Spleen (tissue), 7 donors: ENCODE results near the gene BHLHE40.

Experiments
- POLR2A ChIP-seq, 3 donors: fragments of 450-650 bp; IDR thresholded peaks; one replicate each; pipeline ENCODE4 v1.5.1; 2017; ENCODE audit warnings: antibody characterized with exemption in 3 of 3, mild to moderate bottlenecking in 1 of 3
- POLR2AphosphoS5 ChIP-seq, 3 donors: sonication (generic); formaldehyde crosslinking; IDR thresholded peaks; one replicate each; pipeline ENCODE4 v1.5.1; 2017; ENCODE audit warnings: antibody characterized with exemption in 3 of 3
- TF ChIP-seq, protein P1 (sequence below), 11 experiments: fragments of 200-600 bp in 7 of 11; fragments of 450-650 bp in 4 of 11; sonication (generic) in 4 of 11; IDR thresholded peaks in 8 of 11; conservative IDR thresholded peaks in 3 of 11; 1 replicate in 7 of 11; 2 replicates in 4 of 11; pipeline versions ENCODE4 v1.4.0 to v1.8.0; 2016 to 2021; ENCODE audit warnings: antibody characterized with exemption in 11 of 11, inconsistent platforms in 4 of 11, mild to moderate bottlenecking in 1 of 11
- donor health status: DM: no; HTN: no; CAD: no; lungs with moderate emphysema.
- donor health status: DM: no; HTN: no; CAD: no.
- donor health status: DM: no; HTN: no; CAD: no.

DNA sequence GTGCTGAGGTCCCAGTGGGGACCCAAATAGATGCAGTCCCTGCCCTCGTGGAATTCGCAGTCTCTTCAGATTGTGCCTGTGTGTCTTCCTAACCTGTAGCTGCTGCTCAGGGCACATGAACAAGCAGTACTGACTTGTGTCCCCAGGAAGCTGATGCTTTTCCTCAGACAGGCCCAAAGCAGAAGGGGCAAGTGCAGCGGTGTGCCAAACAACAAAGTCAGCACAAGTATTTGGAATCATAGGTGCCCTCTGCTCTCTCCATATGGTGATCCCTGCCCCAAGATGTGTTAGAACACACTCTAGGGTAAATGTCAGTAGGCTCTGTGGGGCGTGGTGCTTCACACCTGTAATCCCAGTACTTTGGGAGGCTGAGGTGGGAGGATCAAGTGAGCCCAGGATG lies 21.9 kb downstream of the BHLHE40 start:
- TF ChIP-seq, protein P1, sequence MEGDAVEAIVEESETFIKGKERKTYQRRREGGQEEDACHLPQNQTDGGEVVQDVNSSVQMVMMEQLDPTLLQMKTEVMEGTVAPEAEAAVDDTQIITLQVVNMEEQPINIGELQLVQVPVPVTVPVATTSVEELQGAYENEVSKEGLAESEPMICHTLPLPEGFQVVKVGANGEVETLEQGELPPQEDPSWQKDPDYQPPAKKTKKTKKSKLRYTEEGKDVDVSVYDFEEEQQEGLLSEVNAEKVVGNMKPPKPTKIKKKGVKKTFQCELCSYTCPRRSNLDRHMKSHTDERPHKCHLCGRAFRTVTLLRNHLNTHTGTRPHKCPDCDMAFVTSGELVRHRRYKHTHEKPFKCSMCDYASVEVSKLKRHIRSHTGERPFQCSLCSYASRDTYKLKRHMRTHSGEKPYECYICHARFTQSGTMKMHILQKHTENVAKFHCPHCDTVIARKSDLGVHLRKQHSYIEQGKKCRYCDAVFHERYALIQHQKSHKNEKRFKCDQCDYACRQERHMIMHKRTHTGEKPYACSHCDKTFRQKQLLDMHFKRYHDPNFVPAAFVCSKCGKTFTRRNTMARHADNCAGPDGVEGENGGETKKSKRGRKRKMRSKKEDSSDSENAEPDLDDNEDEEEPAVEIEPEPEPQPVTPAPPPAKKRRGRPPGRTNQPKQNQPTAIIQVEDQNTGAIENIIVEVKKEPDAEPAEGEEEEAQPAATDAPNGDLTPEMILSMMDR (IDR thresholded peaks at IDR 0.05 in 8 of 11, conservative IDR thresholded peaks at IDR 0.05 in 3 of 11), result no peak
- TF ChIP-seq POLR2A (IDR thresholded peaks at IDR 0.05) (no peak), POLR2AphosphoS5 (IDR thresholded peaks at IDR 0.05) (no peak)
